GM19455 (cell line): Measurements from ENCODE around the gene CCR5AS.
A peak's percentile ranks its signal among the peaks of the same experiment; 100 is the strongest.
"Not testable (repeated sequence)": the region's sequence is repeated elsewhere in the genome, so short reads cannot be mapped to it uniquely, and the experiment has no call there.

ENCODE experiments used
- ATAC-seq: cut with Tn5 transposase; IDR thresholded peaks from one replicate; pipeline ENCODE4 v1.9.1; 2021; ENCODE audit not compliant: unreplicated experiment

The CCR5AS gene

DNA sequence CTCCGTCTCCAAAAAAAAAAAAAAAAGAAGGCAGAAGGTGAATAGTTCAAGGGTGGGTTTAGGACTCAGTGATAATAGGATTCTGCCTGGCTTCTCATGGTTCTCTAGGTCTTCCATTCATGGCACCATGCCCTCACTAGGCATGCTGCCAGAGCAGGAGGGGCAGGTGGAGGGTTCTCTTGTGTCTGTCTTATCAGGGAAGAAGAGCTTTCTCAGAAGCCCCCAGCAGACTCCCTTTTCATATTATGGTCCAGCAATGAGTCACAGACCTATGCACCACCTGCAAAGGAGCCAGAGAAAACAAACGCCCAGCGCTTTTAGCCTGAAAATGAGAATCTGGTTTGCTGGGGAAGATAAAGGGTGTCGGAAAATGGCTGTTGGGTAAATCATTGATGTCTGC is 50.0 kb downstream of the CCR5AS start:
- ATAC-seq, result no peak

DNA sequence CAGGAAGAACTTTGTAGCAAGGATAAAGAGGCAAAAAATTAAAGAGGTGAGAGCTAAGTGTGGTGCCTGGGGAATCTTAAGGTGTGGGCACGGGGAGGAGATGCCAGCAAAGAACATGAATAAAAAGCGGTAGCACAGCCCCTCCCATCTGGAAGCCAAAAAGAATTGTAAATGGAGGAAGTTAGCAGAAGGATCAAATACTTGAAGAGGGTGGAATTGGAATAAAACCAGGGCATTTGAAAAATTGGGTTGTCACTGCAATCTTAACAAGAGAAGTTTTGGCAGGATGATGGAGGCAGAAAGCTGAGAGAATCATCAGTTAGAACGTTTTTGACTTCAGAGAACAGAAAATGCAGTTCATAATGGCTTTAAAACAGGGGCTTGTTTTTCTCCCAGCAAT is 50.6 kb downstream of the CCR5AS start:
- ATAC-seq, result no peak

DNA sequence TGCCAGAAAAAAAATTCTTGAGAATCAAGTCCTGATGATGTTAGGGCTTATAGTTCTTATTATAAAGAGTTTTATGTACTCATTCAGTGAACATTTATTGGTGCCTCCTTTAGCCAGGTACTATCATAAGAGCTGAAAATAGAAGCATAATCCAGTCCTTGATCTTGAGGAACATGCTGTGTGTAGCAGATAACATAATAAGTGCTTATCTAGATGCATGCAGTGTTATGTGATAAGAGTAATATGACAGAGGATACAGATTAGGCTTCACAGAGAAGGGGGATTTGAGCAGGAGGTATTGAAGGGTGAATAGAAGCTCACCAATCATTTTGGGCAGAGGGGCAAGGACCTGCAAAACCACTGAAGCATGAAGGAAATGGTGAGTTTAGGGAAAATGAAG is 51.9 kb downstream of the CCR5AS start:
- no peak for ATAC-seq

DNA sequence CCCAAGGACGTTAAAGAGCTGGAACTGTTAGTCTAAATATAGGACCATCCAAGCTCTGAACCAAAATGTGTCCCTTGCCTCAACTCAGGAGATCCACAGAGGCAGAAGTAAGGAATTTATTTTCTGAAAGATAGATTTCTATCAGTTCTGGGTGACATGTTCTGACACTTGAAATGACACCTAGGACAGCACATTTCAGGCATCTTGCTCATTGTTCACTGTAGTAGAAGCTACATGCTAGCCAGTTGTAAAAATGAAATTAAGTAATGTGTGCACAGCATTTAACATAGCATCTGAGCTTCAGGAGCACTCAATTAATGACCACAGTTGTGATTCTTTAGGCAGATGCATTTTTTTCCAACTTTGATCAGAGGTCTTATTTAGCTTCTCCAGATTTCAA is 52.4 kb downstream of the CCR5AS start:
- no peak for ATAC-seq

DNA sequence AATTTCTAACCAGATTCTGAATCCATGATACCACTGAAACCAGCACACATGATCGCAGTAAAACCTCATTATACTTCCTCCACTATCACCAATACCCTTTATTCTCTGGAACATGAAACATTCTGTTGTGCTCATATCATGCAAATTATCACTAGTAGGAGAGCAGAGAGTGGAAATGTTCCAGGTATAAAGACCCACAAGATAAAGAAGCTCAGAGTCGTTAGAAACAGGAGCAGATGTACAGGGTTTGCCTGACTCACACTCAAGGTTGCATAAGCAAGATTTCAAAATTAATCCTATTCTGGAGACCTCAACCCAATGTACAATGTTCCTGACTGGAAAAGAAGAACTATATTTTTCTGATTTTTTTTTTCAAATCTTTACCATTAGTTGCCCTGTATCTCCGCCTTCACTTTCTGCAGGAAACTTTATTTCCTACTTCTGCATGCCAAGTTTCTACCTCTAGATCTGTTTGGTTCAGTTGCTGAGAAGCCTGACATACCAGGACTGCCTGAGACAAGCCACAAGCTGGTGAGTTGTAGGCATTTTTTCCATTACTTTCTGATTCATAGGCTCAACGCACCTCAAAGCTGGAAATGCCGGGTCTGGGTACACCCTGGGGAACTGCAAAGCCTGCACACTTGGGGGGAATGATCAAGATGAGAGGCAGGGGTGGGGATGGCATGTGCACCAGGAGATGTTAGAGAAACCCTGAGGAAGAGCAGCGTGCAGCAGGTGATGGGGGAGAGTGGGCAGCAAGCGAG is 53.0 kb downstream of the CCR5AS start, which contains the start of gene CCR2:
Gene CCR2 (plus strand): TSS at position 465 of the 764 bp plus-strand sequence. CDS start 3,417 bp downstream, outside the sequence.
- no peak for ATAC-seq

DNA sequence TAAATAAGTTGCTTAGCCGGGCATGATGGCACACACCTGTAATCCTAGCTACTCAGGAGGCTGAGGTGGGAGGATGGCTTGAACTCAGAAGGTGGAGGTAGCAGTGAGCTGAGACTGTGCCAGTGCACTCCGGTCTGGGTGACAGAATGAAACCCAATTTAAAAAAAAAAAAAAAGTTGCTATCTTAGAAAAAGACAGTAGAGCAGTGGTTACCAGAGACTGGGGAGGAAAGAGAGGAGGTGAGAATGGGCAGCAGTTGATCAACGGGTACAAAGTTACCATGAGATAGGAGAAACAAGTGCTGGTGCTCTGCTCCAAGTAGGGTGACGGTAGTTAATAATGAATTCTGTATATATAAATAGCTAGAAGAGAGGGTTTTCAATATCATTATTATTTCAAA is 53.8 kb downstream of the CCR5AS start:
- no peak for ATAC-seq

DNA sequence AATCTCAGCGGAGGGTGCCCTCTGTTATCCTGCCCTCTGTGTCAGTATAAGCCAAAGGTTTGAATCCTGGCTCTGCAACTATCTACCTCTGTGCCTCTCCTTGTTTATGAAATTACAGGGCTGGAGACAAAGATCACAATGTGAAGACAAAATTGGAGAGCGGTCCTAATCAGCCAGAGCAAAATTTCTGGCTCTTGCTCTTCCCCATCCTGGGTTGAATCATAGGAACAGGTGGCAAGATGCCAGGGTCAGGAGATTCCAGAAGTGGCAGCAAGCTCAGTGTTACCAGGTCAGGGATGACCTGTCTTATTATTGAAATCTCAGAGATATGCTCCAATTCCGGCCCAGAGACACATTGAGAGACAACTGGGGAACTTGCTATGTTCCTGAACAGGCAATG is 55.2 kb downstream of the CCR5AS start:
- ATAC-seq, result no peak

DNA sequence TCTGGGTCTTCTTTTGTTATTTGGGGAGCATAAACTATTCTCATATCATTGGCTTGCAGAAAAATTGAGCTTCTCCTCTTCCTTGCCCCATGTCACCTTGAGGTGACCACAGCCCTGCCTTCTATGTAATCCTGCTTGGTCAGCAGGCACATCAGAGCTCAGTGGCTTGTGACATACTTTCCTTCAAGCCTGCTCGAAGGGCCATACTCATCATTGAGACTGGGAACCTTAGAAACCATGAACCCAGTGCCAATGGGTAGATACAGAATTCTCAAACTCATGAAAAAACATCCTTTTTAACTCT is 56.7 kb downstream of the CCR5AS start:
- peak; percentile 23 for ATAC-seq

DNA sequence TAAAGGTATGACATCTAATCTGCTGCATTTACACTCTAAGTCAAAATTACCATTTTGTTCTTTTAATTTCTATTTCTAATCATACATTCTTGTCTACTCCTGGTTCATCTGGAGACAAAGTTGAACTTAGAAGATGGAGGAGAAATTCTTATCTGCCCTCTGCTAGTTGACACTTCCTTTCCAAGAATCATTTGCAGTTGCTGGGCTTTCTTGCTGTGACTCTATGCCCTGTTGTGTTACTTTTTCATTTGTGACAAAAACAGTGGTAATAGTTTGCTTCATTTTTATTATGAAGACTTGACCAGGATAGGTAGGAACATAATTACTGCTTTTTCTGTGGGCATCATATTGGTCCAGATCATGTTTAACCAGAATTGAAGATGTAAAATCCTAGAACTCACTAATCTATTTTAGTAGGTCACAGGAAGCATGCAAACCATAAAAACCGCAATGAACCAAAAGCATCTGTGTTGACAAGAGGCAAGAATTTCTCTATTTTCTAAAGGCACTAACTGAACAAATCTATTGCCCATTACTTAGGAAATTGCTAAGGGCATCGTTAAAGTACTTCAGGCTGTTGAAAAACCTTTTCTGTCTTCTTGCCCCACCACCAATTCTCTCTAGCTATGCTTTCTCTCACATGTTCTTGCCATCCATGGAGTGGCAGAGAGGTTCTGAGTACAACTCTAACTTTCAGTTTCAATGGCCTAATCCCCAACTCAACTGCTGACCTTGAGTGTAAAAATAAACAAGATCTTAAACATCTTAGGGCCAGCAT is 57.2 kb downstream of the CCR5AS start:
- ATAC-seq, result peak; percentile 83

DNA sequence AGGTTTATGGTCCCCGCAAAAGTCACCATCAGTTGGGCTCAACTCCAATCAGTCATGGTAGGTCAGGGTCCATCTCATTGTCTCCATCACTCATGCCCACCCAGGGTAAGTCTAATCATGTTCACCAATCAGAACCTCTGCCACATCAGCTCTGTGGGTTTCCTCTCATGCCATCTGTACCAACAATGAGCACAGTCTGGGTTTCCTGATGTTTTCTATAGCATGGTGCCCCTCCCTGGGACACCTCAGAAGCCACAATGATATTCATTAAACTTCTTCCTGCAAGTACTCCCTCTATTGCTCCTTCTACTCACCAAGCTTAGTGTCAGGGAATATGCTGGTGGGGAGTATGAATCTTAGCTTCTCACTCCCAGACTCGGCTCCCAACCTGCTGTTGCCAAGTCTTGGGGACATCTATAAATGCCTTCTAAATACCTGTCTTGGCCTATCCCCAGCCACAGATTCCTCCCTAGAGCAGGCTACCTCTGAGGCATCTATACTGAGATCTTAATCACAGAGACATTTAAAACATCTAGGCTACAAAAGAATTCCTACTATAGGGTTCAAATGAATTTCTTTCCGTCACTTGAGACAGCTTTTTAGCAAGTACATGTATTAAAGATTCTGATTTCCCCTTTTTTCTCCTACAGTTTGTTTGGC is 57.9 kb downstream of the CCR5AS start:
- no peak for ATAC-seq

DNA sequence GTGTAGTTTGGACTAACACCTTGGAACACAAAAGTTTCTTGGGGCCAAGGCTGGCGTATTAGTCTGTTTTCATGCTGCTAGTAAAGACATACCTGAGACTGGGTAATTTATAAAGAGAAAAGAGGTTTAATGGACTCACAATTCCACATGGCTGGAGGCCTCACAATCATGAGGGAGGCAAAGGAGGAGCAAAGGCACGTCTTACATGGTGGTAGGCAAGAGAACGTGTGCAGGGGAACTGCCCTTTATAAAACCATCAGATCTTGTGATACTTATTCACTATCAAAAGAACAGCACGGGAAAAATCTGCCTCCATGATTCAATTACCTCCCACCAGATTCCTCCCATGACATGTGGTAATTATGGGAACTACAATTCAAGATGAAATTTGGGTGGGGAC is 62.4 kb downstream of the CCR5AS start:
- ATAC-seq, result no peak

DNA sequence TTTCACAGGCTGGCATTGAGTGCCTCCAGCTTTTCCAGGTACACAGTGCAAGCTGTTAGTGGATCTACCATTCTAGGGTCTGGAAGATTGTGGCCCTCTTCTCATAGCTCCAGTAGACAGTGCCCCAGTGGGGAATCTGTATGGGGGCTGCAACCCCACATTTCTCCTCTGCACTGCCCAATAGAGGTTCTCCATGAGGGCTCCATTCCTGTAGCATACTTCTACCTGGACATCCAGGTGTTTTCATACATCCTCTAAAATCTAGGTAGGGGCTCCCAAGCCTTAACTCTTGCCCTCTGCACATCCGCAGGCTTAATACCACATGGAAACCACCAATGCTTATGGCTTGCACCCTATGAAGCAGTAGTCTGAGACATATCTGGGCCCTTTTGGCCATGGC is 68.0 kb downstream of the CCR5AS start:
- no peak for ATAC-seq

DNA sequence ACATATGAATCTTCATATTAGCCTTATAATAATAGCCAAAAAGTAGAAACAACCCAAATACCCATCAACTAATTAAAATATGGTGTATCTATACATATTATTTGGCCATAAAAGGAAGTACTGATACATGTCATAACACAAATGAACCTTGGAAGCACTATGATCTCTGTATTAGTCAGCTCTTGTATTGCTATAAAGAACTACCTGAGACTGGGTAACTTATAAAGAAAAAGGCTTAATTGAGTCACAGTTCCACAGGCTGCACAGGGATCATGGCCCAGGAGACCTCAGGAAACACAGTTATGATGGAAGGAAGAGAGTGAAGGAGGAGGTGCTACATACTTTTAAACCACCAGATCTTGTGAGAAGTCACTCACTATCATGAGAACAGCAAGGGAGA is 69.0 kb downstream of the CCR5AS start:
- ATAC-seq, result no peak

DNA sequence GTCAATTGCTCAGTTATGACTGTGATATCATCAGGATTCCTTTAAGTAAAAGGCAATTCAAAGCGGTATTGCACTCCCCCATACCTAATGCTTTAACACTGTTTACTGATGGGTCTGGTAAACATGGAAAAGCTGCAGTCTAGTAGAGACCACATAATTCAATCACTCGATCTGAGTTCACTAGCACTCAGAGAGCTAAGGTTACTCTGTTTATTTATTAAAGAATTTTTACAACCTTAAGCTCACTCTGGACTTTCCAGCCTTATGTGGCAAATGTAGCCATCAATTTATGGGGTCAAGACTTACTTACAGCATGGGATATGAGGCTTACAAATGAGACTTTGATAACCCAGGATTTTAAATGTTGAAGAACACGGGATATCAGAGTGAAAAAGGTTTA is 71.3 kb downstream of the CCR5AS start:
- no peak for ATAC-seq

DNA sequence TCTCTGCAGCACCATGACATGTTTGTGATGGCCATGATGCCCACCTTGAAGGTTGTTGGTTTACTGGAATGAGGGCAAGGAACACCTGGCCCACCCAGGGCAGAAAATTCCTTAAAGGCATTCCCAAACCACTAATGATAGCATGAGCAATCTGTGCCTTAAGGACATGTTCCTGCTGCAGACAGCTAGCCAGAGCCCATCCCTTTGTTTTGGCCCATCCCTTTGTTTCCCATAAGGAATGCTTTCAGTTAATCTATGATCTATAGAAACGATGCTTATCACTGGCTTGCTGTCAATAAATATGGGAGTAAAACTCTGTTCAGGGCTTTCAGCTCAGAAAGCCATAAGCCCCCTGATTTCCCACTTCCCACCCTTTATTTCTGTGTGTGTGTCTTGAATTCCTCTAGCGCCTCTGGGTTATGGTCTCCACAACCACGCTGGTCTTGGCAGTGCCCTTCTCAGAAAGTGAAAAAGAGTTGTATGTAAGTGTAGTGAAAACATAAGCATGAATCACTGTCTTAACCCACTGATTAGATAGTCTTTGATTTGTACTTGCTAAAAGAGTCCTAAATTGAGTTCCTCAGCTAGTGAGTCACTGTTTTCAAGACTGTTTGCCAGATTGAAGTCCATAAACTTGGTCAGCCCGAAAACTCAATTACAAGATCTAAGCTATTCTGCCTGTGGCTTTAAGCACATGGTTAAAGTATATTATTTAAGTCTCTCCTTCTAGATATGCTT is 72.0 kb downstream of the CCR5AS start:
- ATAC-seq, result no peak

DNA sequence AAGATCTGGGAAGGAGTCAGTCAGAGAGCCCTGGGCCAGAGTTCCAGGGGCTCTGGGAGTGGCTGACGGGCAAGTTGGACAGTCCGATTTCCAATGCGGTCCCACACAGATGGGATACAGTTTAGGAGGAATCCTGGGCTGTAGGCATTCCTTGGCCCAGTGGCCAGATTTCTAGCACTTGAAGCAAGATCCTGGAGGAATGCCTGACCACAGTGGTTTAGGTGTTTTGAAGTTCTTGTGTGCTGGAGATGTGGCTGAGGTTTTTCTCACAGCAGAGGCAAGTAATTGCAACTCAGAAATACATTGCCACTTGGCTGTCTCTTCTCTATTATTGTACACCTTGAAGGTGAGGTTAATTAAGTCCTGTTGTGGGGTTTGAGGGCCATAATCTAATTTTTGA is 76.2 kb downstream of the CCR5AS start:
- ATAC-seq, result not testable (repeated sequence)

DNA sequence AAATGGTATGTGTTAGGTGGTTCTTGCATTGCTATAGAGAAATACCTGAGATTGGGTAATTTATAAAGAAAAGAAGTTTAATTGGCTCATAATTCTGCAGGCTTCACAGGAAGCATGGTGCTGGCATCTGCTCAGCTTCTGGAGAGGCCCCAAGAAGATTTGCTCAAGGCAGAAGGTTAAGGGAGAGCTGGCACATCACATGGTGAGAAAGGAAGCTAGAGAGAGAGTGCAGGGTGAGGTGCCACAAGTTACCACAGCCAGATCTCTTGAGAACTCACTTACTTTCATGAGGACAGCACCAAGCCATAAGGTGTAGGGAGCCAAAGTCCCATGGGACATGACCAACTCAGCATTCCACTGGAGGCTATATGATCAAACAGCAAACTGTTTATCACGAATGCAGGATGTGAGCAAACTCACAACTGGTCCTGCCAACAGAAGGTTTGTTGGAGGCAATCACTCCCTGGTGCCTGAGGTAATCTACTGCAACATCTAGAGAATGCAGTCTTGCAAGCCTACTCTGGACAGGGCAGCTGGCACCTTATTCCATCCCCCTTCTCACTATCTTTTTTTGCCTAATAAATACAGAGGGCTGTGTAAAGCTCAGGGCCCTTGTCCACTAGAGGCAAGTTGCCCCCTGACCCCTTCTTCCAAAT is 81.1 kb downstream of the CCR5AS start:
- no peak for ATAC-seq

DNA sequence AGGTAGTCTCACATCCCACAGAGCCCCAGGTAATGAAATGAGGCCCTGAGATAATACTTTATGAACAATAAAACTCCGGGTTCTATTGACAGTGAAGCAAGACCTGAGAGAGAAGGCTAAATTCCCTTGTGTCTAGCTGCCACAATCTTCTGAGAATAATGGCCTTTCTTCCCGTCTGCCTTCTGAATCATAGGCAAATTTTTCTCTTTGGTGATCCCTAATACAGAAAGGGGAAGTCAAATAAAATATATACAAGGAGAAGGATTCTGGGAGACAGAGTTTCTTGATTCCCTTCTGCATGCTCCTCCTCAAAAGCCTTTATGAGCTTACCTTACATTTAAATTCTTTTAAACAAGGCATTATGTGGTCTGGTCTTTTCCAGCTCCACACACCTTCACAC is 82.8 kb downstream of the CCR5AS start:
- no peak for ATAC-seq

DNA sequence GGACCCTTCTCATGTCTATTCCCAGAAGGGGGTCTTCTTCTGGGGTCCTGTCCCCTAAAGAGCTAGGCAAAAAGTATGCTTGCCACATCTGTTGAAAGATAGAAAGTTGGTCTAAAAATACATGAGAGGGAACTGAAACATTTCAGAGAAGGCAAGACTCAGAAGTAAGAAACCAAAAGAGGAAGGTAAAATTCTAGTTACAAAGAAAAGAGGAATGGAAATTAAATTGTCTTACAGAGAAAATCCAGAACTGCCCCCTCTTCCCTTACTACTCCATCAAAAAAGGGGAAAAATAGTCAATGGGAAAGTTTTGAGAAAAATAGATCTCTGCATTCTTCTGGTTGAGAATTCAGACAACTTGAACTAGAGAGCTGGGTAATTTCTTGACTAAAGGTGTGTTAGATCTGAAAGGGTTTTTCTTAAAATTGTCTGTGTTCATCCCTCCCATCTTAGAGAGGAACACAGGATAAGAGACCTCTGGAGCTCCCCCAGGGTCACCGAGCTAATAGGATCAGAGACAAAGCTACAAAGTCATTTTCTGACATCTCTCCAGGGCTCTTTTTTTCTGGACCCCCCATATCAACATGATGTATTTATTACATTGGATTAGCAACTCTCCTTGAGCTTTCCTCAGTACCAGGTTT is 85.3 kb downstream of the CCR5AS start:
- no peak for ATAC-seq

DNA sequence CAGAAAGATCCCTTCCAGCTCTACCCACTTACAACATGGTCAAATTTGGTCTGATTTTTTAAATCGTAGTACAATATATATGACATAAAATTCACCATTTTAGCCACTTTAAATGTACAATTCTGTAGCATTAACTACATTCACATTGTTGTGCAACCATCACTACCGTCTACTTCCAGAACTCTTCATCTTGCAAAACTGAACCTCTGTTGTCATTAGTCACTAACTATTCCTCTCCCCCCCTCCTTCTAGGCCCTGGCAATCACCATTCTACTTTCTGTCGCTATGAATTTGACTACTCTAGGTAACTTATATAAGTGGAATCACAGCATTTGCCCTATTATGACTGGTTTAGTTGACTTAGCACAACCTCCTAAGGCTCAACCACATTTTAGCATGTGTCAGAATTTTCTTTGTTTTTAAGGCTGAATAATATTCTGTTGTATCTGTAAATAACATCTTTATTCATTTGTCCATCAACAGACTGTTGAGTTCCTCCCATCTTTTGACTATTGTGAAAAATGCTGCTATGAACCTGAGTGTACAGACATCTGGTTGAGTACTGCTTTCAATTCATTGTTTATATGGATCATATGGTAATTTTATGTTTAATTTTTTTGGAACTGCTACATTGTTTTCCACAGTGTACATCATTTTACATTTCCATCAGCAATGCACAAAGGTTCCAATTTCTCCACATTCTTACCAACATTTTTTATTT is 88.5 kb downstream of the CCR5AS start:
- ATAC-seq, result no peak
